A549 (cell line): ENCODE results near the gene PDZD2. TPM values are rescaled to one million over a fixed set of nuclear protein-coding genes. Genes with fewer than 3 reads are reported as not detected.

Experiments
- ATAC-seq, 2 experiments: fragments of 200-7000 bp in 1 of 2; fragments of >200 bp in 1 of 2; cut with Nextera tagmentation in 1 of 2; cut with Tn5 transposase in 1 of 2; 3 replicates each; pipeline versions ENCODE4 v1.8.0 to v1.9.1; 2018 to 2020; ENCODE audit warnings: mild to moderate bottlenecking in 1 of 2, moderate library complexity in 1 of 2
- CTCF ChIA-PET: fragments of 300-600 bp; sonication (Branson Sonifier 250); formaldehyde crosslinking; extraction: SDS; loops from one replicate; lab custom pipeline; 2021; ENCODE audit warnings: antibody characterized with exemption, inconsistent platforms; lab: Yijun Ruan, JAX
- POLR2A ChIA-PET: fragments of 350-600 bp; formaldehyde crosslinking; extraction: SDS; loops from one replicate; lab custom pipeline; 2021; ENCODE audit warnings: antibody characterized with exemption, inconsistent platforms; lab: Yijun Ruan, JAX
- DNase-seq, 2 experiments: peaks; one replicate each; pipeline versions ENCODE4 v3.0.0 to v3.0.0-alpha.2; 2011 to 2016; ENCODE audit warnings: low read depth in 1 of 2, low spot score in 1 of 2
- FAIRE-seq: peaks from 2 replicates; lab custom pipeline; 2011; peaks lifted over from hg19 to GRCh38; lab: Jason Lieb, UNC
- H3K27ac ChIP-seq, 2 experiments: fragments of >200 bp; sonication (Bioruptor Twin); formaldehyde crosslinking; 3 replicates each; pipeline ENCODE4 v1.5.1; 2016 to 2017
- H3K4me1 ChIP-seq: fragments of >200 bp; sonication (Bioruptor Twin); formaldehyde crosslinking; 3 replicates; pipeline ENCODE4 v1.6.1; 2016
- H3K4me2 ChIP-seq: fragments of >200 bp; sonication (Bioruptor Twin); formaldehyde crosslinking; 3 replicates; pipeline ENCODE4 v1.6.1; 2016
- H3K4me3 ChIP-seq: fragments of >200 bp; sonication (Bioruptor Twin); formaldehyde crosslinking; 3 replicates; pipeline ENCODE4 v1.5.1; 2016
- H3K9me3 ChIP-seq: fragments of >200 bp; sonication (Bioruptor Twin); formaldehyde crosslinking; 3 replicates; pipeline ENCODE4 v1.6.1; 2016
- BCL3 ChIP-seq: fragments of >200 bp; sonication (Bioruptor Twin); formaldehyde crosslinking; IDR thresholded peaks from 3 replicates; pipeline ENCODE4 v1.6.1; 2016
- BHLHE40 ChIP-seq: IDR thresholded peaks from 2 replicates; pipeline ENCODE4 v1.6.1; 2012; ENCODE audit warnings: low read depth, low read length, inconsistent platforms
- CBX2 ChIP-seq: fragments of 200-600 bp; sonication (generic); IDR thresholded peaks from 2 replicates; pipeline ENCODE4 v1.6.1; 2016; ENCODE audit warnings: low read depth, mild to moderate bottlenecking, borderline replicate concordance
- CEBPB ChIP-seq, 2 experiments: fragments of >200 bp in 1 of 2; sonication (Bioruptor Twin) in 1 of 2; formaldehyde crosslinking in 1 of 2; IDR thresholded peaks; 2 replicates each; pipeline ENCODE4 v1.6.1; 2012 to 2016
- CHD2 ChIP-seq: fragments of 150-350 bp; IDR thresholded peaks from 2 replicates; pipeline ENCODE4 v1.6.1; 2014; ENCODE audit warnings: low read length; ENCODE audit not compliant: partially characterized antibody
- FOSL2 ChIP-seq, 2 experiments: fragments of 450-650 bp in 1 of 2; fragments of >200 bp in 1 of 2; sonication (Bioruptor Twin) in 1 of 2; formaldehyde crosslinking; IDR thresholded peaks; 2 replicates each; pipeline versions ENCODE4 v1.5.0 to v1.6.1; 2016 to 2020; ENCODE audit warnings: mild to moderate bottlenecking in 1 of 2, moderate library complexity in 1 of 2
- FOXS1 ChIP-seq: fragments of 250-450 bp; sonication (Bioruptor Pico); IDR thresholded peaks from 2 replicates; pipeline ENCODE4 v1.5.0; 2020; ENCODE audit warnings: mild to moderate bottlenecking, moderate library complexity
- HEYL ChIP-seq: fragments of 250-450 bp; sonication (Bioruptor Pico); IDR thresholded peaks from 2 replicates; pipeline ENCODE4 v1.8.0; 2021; ENCODE audit warnings: mild to moderate bottlenecking, moderate library complexity
- HMGXB4 ChIP-seq: fragments of 250-450 bp; sonication (Bioruptor Pico); IDR thresholded peaks from 2 replicates; pipeline ENCODE4 v1.5.0; 2021; ENCODE audit warnings: mild to moderate bottlenecking, moderate library complexity, borderline replicate concordance
- HOXB13 ChIP-seq: fragments of 250-450 bp; sonication (Bioruptor Pico); IDR thresholded peaks from 2 replicates; pipeline ENCODE4 v1.5.0; 2020; ENCODE audit warnings: low read depth, mild to moderate bottlenecking, moderate library complexity
- HOXB5 ChIP-seq: fragments of 250-450 bp; sonication (Bioruptor Pico); IDR thresholded peaks from 2 replicates; pipeline ENCODE4 v1.5.0; 2020; ENCODE audit warnings: mild to moderate bottlenecking, moderate library complexity
- JUN ChIP-seq, 2 experiments: fragments of >200 bp; sonication (Bioruptor Twin); formaldehyde crosslinking; IDR thresholded peaks; 2 replicates in 1 of 2; 3 replicates in 1 of 2; pipeline ENCODE4 v1.6.1; 2016 to 2017
- KDM1A ChIP-seq: fragments of 200-600 bp; sonication (generic); IDR thresholded peaks from 2 replicates; pipeline ENCODE4 v1.6.1; 2016; ENCODE audit warnings: low read depth, mild to moderate bottlenecking
- KDM5A ChIP-seq: fragments of 200-600 bp; sonication (generic); IDR thresholded peaks from 2 replicates; pipeline ENCODE4 v1.6.1; 2016; ENCODE audit warnings: antibody characterized with exemption, mild to moderate bottlenecking
- MAFK ChIP-seq: fragments of 450-650 bp; IDR thresholded peaks from 2 replicates; pipeline ENCODE4 v1.6.1; 2014; ENCODE audit not compliant: partially characterized antibody
- MAZ ChIP-seq: fragments of 150-350 bp; IDR thresholded peaks from 2 replicates; pipeline ENCODE4 v1.6.1; 2014; ENCODE audit warnings: antibody characterized with exemption, low read depth, low read length, borderline replicate concordance
- NFE2L2 ChIP-seq: fragments of 150-350 bp; conservative IDR thresholded peaks from 2 replicates; pipeline ENCODE4 v1.6.1; 2014; ENCODE audit warnings: low read length
- NR3C1 ChIP-seq: fragments of >200 bp; sonication (Bioruptor Twin); formaldehyde crosslinking; IDR thresholded peaks from 3 replicates; pipeline ENCODE4 v1.6.1; 2017
- PBX3 ChIP-seq: IDR thresholded peaks from 2 replicates; pipeline ENCODE4 v1.6.1; 2012
- POLR2A ChIP-seq: IDR thresholded peaks from 2 replicates; pipeline ENCODE4 v1.6.1; 2012; ENCODE audit warnings: mild to moderate bottlenecking, low read length
- POLR2AphosphoS2 ChIP-seq: conservative IDR thresholded peaks from 2 replicates; pipeline ENCODE4 v1.6.1; 2012; ENCODE audit warnings: low read length, improper control_type of control experiment, inconsistent platforms
- RAD21 ChIP-seq, 2 experiments: fragments of >200 bp in 1 of 2; sonication (Bioruptor Twin) in 1 of 2; formaldehyde crosslinking in 1 of 2; IDR thresholded peaks in 1 of 2; conservative IDR thresholded peaks in 1 of 2; 2 replicates in 1 of 2; 3 replicates in 1 of 2; pipeline ENCODE4 v1.6.1; 2012 to 2018; ENCODE audit warnings: inconsistent platforms in 1 of 2
- RCOR1 ChIP-seq: fragments of 150-350 bp; IDR thresholded peaks from 2 replicates; pipeline ENCODE4 v1.6.1; 2014; ENCODE audit warnings: antibody characterized with exemption, low read length, low read depth
- REST ChIP-seq: fragments of 200-600 bp; sonication (generic); IDR thresholded peaks from 2 replicates; pipeline ENCODE4 v1.6.1; 2016; ENCODE audit warnings: antibody characterized with exemption, mild to moderate bottlenecking, moderate library complexity
- SMC3 ChIP-seq: fragments of >200 bp; sonication (Bioruptor Twin); formaldehyde crosslinking; IDR thresholded peaks from 3 replicates; pipeline ENCODE4 v1.6.1; 2018; ENCODE audit warnings: inconsistent platforms
- SREBF2 ChIP-seq: fragments of 450-650 bp; IDR thresholded peaks from 2 replicates; pipeline ENCODE4 v1.6.1; 2014; ENCODE audit warnings: mild to moderate bottlenecking, moderate library complexity
- ZC3H11A ChIP-seq: fragments of 450-650 bp; IDR thresholded peaks from 2 replicates; pipeline ENCODE4 v1.6.1; 2014; ENCODE audit warnings: antibody characterized with exemption, mild to moderate bottlenecking
- ZNF302 ChIP-seq: fragments of 250-450 bp; sonication (Bioruptor Pico); IDR thresholded peaks from 2 replicates; pipeline ENCODE4 v1.9.0; 2021; ENCODE audit warnings: inconsistent platforms, mild to moderate bottlenecking, moderate library complexity
- WGBS: methylation state at CpG from one replicate; pipeline ENCODE4 v1.1.6; 2017; ENCODE audit errors: missing lambda C conversion rate; 5-methylcytosine and 5-hydroxymethylcytosine counted together
- polyA plus RNA-seq, 4 experiments: library from polyadenylated mRNA; depleted of rRNA in 3 of 4; stranded (reverse); fragments of >200 nt; fragmentation: RNase III in 1 of 4; extraction: RNeasy Plus Mini Kit Qiagen cat#74134 plus additional on column Dnase treatment in 1 of 4; gene quantifications; 2 replicates in 3 of 4; 3 replicates in 1 of 4; pipeline ENCODE4 v1.2.3, GENCODE V29; 2011 to 2017

Gene PDZD2
- polyA plus RNA-seq, 2 of the 4 experiments (the other 2 are of a cell fraction), result 0.06 to 0.09 TPM

- POLR2A ChIA-PET, result no interaction called here
- ATAC-seq (no peak), DNase-seq (no peak), FAIRE-seq (no peak)
- no peak for TF ChIP-seq FOSL2 (IDR thresholded peaks at IDR 0.05)
- no peak for TF ChIP-seq FOSL2 (CRISPR knock-in tag; IDR thresholded peaks at IDR 0.05)
- no peak for TF ChIP-seq ZC3H11A
- TF ChIP-seq BHLHE40, result no peak
- no peak for TF ChIP-seq MAFK
- no peak for TF ChIP-seq KDM1A
- WGBS, result 91% methylated on average over 10 of the region's 10 CpGs
- H3K27ac ChIP-seq, result no peak overlapping the region
- H3K4me3 ChIP-seq, result no peak overlapping the region
- no peaks in the 10 kb centered on the region for H3K9me3 ChIP-seq
- H3K4me1 ChIP-seq, result no peaks in the 10 kb centered on the region
- H3K4me2 ChIP-seq, result no peak overlapping the region
- CTCF ChIA-PET, result interaction anchor here (1.0 to 2.7 kb wide), 5 partner anchors 24 to 283 kb away, joined by 3 to 12 read pairs (median 3); no protein-coding TSS in a partner anchor
Observed at GRCh38 chr5:32109236-32109635, 470.3 kb downstream of the PDZD2 start.

GRCh38 chr5:32110111-32110696 lies 471.3 kb downstream of the PDZD2 start:
- DNase-seq (no peak), FAIRE-seq (no peak), ATAC-seq (no peak)
- no peak for TF ChIP-seq JUN (IDR thresholded peaks at IDR 0.05)
- no peak for TF ChIP-seq CBX2
- TF ChIP-seq HMGXB4 (CRISPR knock-in tag), result no peak
- no peak for TF ChIP-seq HEYL (CRISPR knock-in tag)
- no peak for TF ChIP-seq REST
- TF ChIP-seq FOXS1 (CRISPR knock-in tag), result no peak
- no peak for TF ChIP-seq SMC3
- TF ChIP-seq POLR2A, result no peak
- no peak for TF ChIP-seq NFE2L2
- no peak for TF ChIP-seq CHD2
- no peak for TF ChIP-seq KDM1A
- no peak for TF ChIP-seq HOXB5
- CTCF ChIA-PET, result interaction anchor here (0.8 to 2.7 kb wide), 3 partner anchors 122 to 471 kb away, joined by 3 to 12 read pairs (median 4); partner anchors contain the start of gene PDZD2
- H3K9me3 ChIP-seq, result no peaks in the 10 kb centered on the region
- H3K4me3 ChIP-seq, result no peak overlapping the region
- POLR2A ChIA-PET, result no interaction called here
- no peaks in the 10 kb centered on the region for H3K4me1 ChIP-seq
- no peak overlapping the region for H3K4me2 ChIP-seq
- no peak overlapping the region for H3K27ac ChIP-seq
- 92% methylated on average over 5 of the region's 5 CpGs for WGBS

- peak; percentile 15 to 22 for DNase-seq
- ATAC-seq, result peak; percentile 74 to 75
- no peak overlapping the region for H3K4me2 ChIP-seq
- no peaks in the 10 kb centered on the region for H3K4me1 ChIP-seq
- no peak overlapping the region for H3K4me3 ChIP-seq
- WGBS, result 89% methylated on average over 3 of the region's 3 CpGs
- no peak for FAIRE-seq
- ChIA-PET POLR2A (no interaction called here), CTCF (interaction anchor here (1.0 to 1.7 kb wide), 3 partner anchors 12 to 307 kb away, joined by 3 to 5 read pairs (median 4); no protein-coding TSS in a partner anchor)
- no peak overlapping the region for H3K27ac ChIP-seq
- no peaks in the 10 kb centered on the region for H3K9me3 ChIP-seq
- TF ChIP-seq BCL3 (no peak), HOXB13 (CRISPR knock-in tag) (no peak), SREBF2 (no peak), KDM5A (no peak), CEBPB (IDR thresholded peaks at IDR 0.05) (no peak), POLR2AphosphoS2 (no peak), MAZ (no peak), POLR2A (no peak), RCOR1 (no peak), ZNF302 (CRISPR knock-in tag) (no peak), RAD21 (conservative IDR thresholded peaks at IDR 0.05 in 1 of 2, IDR thresholded peaks at IDR 0.05 in 1 of 2) (no peak), NR3C1 (no peak), PBX3 (no peak), NFE2L2 (no peak)
Observed at GRCh38 chr5:32115985-32116384, 477.1 kb downstream of the PDZD2 start.
